Measurements from ENCODE around the gene CIZ1.

Gene CIZ1

DNA sequence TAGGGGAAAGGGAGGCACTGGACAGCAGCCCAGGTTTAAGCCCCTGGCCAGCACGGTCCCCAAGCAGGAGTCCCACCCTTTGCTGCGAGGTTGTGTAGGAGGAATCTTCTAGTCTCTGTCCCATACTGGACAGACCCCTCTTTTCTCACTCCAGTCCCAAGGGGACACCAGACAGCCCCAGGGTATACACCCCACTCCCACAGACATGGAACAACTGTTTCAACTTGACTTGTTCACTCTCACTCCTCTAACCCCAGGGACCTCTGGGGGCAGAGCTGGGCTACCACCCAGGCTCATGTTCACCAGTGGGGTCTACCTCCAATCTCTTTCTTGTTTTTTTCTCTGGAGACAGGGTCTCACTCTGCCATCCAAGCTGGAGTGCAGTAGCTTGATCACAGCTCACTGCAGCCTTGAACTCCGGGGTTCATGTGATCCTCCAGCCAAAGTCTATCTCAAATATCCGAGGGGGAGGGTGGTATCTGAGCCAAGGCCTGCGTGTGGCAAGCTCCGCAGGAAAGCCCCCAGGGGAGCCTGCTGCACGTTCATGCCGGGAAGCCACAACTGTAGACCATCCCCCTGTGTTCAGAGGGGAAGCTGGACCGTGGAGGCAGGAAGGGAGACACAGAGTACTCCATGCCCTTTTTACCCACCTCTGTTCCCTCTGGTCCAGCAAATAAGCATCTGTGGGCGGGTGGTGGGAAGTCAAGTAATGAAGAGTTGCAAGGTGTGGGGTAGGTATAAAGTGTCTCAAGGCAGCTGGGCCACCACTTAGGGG is 65.6 kb downstream of the CIZ1 start:
- no peak for DNase-seq (ENCODE audit: low read depth in 2 of 2)

DNA sequence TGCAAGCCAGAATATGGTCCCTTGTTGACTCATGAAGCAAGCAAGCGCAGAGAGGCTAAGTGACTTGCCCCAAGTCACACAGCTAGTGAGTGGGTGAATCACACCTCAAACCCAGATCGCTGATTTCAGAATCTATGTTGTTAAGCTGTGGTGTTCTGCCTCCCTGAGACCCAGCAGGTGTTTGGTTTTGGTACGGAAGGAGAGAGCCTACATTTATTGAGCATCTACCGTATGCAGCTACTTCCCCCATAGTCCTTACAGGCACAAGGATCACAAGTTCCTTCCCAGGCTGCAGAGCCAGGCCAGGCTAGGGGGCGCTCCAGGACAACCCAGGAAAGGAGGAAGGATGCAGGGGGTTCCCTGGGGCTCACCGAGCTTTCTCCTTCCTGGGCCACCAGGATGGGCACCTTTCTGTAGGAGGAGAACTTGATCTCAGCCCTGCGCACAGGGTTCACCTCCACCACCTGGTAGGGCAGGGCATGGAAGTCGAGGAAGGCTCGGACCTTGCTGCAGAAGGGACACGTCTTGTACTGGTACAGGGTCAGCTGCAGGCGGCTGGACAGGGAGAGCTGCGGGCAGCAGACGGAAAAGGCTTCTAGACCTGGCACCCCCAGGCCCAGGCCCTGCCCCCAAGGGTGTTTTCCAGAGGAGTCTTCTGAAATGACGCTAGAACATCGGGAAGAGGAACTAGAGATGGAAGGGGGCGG is 66.3 kb downstream of the CIZ1 start:
- peak; percentile 18 to 20 for DNase-seq (ENCODE audit: low read depth in 2 of 2)

GRCh38 chr9:128124451-128124850 is 66.9 kb downstream of the CIZ1 start:
- no peak for DNase-seq (ENCODE audit: low read depth in 2 of 2)

DNA sequence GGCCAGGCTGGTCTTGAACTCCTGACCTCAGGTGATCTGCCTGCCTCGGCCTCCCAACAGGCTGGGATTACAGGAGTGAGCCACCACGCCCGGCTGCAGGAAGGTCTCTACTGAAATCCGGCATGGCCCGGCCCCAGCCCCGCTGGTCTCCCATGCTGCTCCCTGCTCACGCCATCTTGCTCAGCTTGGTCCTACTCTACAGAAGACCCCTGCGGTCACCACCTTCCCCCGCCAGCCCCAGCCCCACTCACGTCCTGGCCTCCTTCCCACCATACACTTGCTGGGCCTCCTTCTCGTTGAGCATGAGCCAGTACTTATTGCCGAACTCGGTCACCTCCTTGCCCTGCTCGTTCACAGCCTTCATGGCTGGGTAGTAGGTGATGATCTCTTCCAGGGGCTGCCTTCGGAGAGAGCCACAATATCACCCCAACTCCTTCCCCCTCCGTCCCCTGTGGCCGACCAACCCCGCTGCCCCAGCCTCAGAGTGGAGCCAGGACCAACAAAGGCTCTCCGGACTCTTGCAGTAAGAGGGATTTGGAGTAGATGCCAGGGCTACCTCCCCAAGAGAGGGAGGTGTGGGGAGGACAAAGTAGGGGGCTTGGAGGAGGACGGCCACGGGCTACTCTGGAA is 67.8 kb downstream of the CIZ1 start:
- DNase-seq (ENCODE audit: low read depth in 2 of 2): no peak

DNA sequence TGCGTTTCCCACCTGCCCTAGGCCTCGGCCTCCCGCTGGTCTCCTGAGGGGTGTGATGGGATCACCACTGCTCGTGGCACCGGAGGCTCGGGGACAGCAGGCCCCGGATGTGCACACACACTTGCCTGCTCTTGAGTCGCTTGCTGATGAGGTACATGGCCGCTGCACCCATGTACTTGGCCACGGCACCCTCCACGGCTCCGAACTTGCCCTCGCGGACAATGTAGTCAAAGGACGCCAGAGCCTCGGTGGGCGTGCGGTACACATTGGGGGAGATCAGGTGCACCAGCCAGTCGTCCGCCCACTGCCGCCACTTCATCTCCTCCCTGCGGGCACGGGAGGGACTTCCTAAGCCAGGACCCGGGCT is 68.6 kb downstream of the CIZ1 start:
- DNase-seq (ENCODE audit: low read depth in 2 of 2): no peak

DNA sequence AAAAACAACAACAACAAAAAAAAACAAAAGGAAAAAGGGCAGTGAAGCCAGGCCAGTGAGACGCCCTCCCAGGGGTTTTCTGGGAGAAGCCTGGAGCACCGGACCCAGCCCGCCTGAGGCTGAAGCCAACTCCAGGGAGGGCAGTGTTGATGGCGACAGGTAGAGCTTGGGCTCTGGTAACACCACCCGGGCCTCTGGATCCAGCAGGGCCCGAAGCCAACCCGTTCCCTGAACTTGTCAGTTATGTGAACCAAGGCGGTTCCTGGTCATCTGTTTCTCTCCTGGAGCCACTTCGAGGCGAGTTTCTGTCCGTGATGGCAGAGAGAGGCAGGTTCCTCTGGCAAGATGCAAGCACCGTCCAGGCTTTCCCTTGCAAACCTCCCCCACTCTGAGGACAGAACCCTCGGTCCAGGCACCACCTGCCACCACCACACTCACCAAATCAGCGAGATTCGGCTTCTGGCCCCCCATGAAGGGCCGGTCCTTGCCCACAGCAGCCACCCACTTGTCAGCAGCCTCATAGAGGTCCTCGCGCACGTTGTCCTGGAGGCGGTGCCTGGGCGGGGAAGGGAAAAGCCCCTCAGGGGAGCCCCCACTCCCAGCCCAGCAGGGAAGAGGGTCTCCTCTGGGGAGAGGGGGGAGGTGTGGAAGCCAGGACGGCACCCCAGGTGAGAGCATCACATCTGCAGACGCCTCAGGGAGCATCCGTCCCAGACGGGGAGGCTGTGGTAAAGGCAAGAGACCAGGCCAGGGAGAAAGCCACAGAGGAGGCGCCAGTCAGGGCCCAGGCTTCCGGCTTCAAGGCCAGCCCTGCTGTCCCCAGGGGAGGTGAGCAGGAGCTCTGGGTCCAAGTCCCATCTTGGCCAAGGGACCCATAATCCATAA is 69.2 kb downstream of the CIZ1 start:
- no peak for DNase-seq (ENCODE audit: low read depth in 2 of 2)

GRCh38 chr9:128121466-128121810 is 69.9 kb downstream of the CIZ1 start:
- no peak for DNase-seq (ENCODE audit: low read depth in 2 of 2)

DNA sequence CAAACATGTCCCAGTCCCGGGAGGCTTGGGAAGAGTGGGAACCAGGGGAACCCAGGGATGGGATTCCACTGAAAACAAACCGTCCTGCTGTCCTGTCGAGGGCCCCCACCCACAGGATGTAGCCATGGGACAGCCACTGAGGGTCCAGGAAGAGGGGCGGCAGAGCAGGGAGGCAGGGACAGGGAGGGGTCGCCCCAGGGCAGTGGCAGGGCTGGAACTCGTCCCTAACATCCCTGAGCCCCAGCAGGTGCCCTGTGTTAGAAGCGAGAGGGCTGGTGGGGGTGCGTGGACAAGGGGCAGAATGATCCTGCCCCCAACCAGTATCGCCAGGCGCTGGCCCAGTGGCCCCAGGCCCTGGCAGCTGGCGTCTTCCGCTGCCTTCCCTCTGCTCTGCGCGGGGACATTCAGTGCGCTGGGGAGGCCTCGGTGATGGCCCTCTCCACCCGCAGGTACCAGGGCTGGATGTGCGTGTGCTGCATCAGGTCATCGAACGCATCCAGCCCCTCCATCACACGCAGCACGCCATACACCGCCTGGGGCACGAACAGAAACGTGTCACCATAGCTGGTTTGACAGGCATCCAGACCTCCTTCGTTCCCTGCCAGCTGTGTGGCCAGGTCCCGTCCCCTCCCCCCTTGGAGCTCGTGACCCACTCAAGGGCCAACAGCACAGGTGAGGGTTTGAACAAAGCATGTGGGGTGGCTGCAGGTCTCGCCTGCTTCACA is 70.5 kb downstream of the CIZ1 start:
- no peak for DNase-seq (ENCODE audit: low read depth in 2 of 2)

DNA sequence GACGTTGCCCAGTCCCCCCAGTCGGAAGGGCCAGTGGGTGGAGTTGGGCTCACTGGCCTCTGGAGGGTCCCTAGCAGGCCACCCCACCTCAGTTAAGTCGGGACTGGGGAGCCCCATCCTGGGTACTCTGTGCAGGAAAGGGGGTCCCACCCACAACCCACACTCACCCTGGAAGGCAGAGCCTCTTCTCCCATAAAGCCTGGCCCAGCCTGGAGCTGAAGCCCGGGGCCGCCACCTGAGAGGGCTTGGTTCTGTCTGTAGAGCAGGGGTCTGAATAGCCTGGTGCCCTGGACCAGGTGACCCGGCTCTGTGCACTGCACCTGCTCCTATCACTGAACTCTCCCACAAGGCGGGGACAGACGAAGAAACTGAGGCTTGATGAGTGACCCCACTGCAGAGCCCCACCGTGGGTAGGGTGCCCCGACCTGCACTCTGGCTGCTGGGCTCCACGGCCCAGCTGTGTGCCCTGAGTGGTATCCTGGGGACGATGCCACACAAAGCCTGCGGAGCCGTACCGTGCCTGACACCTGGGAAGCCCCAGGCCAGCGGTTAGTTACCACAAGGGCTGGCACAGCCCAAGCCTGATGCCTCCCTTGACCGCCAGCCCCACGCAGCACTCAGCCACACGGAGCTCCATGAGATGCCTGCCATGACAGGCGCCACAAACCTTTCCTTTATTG is 71.2 kb downstream of the CIZ1 start:
- DNase-seq (ENCODE audit: low read depth in 2 of 2): no peak

DNA sequence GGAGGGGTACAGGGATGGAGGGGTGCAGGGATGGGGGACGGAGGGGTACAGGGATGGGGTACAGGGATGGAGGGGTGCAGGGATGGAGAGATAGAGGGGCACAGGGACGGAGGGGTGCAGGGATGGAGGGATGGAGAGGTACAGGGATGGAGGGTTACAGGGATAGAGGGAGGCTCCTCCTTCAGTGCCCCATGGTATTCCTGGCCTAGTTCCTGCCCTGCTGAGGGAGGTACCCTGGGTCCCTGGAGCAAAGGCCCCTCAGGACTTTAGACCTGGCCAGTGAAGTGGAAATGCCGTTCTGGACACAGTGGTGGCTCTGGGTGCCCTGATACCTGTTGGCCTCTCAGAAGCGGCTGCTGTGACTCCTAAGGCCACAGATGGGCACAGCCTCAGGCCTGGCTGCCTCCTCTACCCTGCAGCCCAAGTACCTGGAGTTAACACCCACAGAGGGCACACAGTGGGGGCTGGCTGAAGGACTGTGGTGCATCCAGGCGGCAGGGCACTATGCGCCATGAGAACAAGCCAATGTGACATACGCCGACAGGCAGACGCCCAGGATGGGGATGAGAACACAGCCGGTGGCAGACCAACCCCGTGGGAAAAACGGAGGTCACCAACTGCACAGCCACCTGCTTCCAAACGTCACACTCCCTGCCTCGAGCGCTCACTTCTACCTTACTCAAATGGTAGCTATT is 72.3 kb downstream of the CIZ1 start:
- DNase-seq (ENCODE audit: low read depth in 2 of 2): no peak

GRCh38 chr9:128118472-128118857 is 72.9 kb downstream of the CIZ1 start:
- DNase-seq (ENCODE audit: low read depth in 2 of 2): no peak

DNA sequence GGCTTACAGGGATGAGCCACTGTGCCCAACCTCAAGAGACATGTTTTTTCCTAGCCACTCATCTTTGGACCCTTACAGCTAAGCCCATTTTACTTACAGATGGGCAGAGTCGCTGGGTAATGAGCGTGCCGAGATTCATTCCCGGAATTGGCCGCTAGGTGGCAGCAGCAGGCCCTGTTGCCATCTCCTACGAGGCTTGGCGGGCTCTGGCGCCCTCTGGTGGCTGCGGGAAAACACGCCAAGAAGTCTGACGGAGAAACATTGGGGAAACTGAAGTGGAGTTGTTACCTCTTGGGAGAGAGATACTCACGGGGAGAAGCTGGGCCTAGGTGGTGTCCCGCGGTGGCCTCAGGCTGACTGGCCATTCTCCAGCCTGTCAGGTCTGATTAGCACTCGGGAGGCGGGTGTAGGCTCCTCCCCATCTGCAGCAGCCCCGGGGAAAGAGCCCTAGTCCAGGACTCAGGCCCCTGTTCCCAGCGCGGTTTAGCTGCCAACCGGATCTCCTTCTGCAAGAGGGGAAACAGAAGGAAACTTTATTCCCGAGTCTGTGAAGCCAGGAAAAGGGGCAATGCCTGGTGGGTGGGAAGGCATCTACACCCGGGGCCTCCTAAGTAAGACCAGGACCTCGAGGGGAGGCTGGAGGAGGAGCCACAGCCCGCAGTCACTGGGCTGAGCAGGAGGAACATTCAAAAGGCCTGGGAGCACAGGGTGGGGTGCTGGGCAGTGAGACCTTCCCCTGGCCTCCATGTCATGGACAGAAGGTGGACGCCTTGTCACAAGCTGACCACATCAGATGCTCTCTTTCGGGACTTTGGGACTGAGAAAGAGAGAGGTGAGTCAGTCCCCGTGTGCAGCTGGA is 73.5 kb downstream of the CIZ1 start:
- peak; percentile 85 to 91 for DNase-seq (ENCODE audit: low read depth in 2 of 2)

DNA sequence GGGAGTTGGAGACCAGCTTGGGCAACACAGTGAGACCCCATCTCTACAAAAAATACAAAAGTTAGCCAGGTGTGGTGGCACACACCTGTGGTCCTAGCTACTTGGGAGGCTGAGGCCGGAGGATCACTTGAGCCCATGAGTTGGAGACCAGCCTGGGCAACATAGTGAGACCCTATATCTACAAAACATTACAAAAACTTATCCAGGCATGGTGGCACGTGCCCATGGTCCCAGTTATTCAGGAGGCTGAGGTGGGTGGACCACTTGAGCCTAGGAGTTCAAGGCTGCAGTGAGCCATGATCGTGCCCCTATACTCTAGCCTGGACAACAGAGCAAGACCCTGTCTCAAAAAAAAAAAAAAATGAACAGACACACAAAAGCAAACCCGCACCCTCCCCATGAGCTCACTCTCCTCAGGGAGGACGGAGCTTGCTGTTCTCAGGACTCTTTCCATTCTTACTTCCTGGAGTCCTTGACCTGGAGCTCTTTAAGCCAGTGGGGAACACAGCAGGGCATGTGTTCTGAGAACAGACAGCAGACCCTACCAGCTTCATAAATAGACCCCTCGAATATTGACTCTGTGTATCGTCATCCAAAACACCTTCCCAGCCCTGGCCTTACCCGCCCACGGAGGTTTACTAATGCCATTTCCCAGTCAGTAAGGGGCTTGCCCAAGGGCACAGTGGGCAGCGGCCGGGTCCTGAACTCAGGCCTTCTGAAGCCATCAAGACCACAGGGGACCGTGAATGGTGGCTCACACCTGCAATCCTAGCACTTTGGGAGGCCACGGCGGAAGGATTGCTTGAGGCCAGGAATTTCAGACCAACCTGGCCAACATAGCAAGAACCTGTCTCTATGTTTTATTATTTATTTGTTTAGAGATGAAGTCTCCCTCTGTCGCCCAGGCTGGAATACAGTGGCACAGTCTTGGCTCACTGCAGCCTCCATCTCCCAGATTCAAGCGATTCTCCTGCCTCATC is 75.0 kb downstream of the CIZ1 start:
- no peak for DNase-seq (ENCODE audit: low read depth in 2 of 2)

Measured in stimulated activated CD8-positive, alpha-beta memory T cell treated with anti-CD3 and anti-CD28 coated beads, Interleukin-15, amount 100 ng/mL, for 48 hours (primary cell).